Fibroblast of skin of left quadriceps (primary cell): ENCODE results near the gene TTYH3.
A peak's percentile ranks its signal among the peaks of the same experiment; 100 is the strongest.
"Not testable (repeated sequence)": the region's sequence is repeated elsewhere in the genome, so short reads cannot be mapped to it uniquely, and the experiment has no call there.

Source experiments
- DNase-seq, 2 experiments: peaks; one replicate each; pipeline ENCODE4 v3.0.0-alpha.2; 2013; ENCODE audit warnings: low read depth in 2 of 2

Gene TTYH3

DNA sequence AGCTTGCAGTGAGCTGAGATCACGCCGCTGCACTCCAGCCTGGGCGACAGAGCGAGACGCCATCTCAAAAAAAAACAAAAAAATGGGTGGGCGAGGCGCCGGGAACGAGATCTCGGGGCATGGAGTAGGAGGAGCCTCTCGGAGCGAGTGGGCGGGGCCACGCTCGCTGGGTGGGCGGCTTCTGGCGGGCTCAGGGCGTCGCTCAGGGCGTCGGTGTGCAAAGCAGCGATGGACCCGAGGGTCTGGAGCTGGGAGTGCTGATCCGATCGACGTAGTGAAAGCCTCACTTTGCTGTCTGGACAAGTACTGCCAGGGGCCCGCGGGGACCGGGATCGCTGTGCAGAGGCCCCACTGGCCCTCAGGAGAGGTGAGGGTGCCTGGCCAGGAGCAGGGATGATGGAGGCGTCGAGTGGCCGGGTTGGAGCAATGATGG is 33.6 kb downstream of the TTYH3 start:
- no peak for DNase-seq

DNA sequence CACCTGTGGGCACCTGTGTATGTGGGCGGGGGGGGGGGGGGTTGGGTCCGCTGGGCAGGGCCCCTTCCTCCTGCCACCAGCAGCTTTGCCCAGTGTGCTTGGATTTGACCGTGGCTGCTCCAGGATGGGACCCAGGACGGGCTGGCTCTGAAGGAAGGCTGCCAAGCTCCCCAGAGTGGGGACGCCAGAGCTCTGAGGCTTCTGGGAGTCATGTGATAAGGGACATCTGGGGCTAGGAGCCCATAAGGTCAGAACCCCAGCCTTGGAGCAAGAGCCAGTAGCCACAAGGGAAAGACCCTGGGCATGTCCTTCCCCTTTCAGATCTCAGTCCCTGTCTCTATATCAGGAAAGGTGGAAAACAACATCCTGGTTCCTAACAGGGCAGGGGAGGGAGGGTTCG is 34.4 kb downstream of the TTYH3 start:
- DNase-seq: no peak

- no peak for DNase-seq
Measured at GRCh38 chr7:2666588-2667250, 34.9 kb downstream of the TTYH3 start.

- no peak for DNase-seq
Measured at GRCh38 chr7:2667843-2668242, 36.1 kb downstream of the TTYH3 start.

GRCh38 chr7:2668401-2668800 is 36.6 kb downstream of the TTYH3 start:
- DNase-seq: no peak

GRCh38 chr7:2670171-2670570 is 38.4 kb downstream of the TTYH3 start:
- no peak for DNase-seq

GRCh38 chr7:2670720-2671391 is 39.1 kb downstream of the TTYH3 start:
- DNase-seq: peak in 1 of 2 experiments; percentile 10

GRCh38 chr7:2673214-2673613 is 41.4 kb downstream of the TTYH3 start:
- not testable (repeated sequence) for DNase-seq

DNA sequence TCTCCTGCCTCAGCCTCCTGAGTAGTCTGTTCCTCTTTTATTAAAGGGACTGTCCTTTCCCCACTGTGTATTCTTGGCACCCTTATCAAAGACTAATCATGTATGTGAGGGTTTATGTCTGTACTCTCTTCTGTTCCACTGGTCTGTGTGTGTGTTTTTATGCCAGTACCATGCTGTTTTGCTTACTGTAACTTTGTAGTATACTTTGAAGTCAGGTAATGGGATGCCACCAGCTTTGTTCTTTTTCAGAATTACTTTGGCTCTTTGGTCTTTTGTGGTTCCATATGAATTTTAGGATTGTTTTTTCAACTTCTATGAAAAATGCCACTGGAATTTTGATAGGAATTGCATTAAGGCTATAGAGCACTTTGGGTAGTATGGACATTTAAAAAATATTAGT is 42.1 kb downstream of the TTYH3 start:
- DNase-seq: no peak

GRCh38 chr7:2675256-2675764 is 43.5 kb downstream of the TTYH3 start:
- no peak for DNase-seq

GRCh38 chr7:2676576-2676975 is 44.8 kb downstream of the TTYH3 start:
- not testable (repeated sequence) for DNase-seq

DNA sequence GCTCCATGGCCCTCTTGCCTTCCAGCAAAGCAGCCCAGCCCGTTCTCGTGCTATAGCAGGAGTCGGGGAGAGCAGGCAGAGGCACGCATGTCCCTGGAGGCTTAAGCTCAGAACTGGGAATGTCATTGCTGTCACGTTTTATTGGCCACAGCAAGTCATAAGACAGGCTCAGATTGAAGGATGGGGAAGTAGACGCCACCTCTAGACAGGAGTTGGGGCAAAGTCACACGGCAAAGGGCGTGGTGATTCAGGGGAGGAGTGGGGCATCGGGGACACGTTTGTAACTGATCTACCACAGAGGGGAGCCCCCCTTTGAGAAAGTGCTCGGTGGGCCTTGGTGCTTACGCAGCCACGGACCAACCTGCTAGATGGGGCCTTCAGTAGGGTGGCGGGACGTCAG is 46.7 kb downstream of the TTYH3 start:
- not testable (repeated sequence) for DNase-seq

DNA sequence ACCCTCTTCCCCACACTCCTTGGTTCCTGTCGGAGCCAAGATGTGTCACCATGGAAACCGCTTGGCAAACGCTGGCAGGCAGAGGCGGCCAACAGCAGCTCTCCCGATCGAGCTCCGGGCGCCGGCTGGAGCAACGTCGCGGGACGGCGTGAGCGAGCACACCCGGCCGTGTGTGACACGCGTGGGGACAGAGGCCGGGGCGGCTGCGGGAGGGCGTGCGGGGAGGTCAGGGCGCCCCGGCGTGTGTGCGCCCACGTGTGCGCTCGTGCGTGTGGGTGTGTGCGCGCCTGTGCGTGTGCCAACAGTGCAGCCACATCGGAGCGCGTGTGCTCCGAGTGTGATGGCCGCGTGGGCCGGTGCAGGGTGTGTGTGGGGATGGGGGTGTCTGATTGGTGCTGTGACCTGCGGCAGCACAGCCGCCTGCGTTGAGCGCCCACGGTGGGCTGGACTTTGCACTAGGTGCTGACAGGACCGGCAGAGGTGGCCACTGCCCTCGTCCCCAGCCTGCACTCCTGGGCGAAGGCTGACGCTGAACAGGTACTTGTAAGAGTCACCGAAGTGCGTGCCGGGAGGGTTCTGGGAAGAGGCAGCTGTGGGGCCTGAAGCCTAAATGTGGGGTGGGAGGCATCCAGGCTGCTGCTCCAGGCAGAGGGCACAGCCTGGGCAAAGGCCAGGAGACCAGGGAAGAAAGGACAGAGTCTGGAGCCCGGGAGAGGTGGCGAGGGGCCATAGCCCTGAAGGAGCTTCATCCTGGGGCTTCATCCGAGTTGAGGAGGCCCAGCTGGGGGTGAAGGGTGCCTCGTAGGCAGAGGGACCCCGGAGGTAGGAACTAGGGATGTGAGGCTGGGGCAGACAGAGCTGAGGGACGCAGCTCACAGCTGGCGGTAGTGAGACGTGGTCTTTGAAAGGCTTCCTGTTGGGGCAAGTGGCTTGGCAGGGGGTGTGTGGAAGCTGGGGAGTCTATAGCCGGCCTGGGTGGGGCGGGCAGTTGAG is 47.6 kb downstream of the TTYH3 start:
- DNase-seq: not testable (repeated sequence)

- no peak for DNase-seq
Measured at GRCh38 chr7:2680256-2680655, 48.5 kb downstream of the TTYH3 start.

GRCh38 chr7:2680792-2681490 is 49.2 kb downstream of the TTYH3 start:
- no peak for DNase-seq

- DNase-seq: no peak
Measured at GRCh38 chr7:2681929-2682799, 50.4 kb downstream of the TTYH3 start.

GRCh38 chr7:2684501-2684900 is 52.7 kb downstream of the TTYH3 start:
- DNase-seq: no peak

DNA sequence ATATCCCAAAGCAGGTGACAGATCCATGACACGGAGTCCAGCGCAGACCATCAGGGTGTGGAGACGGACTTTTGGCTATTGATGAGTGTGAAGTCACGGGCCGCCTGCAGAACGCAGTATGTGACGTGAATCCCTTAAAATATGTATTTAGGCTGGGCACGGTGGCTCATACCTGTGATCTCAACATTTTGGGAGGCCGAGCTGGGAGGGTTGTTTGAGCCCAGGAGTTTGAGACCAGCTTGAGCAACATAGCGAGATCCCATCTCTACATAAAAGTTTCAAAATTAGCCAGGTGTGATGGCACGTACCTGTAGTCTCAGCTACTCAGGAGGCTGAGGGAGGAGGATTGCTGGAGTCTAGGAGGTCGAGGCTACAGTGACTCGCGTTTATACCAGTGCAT is 54.3 kb downstream of the TTYH3 start:
- no peak for DNase-seq

DNA sequence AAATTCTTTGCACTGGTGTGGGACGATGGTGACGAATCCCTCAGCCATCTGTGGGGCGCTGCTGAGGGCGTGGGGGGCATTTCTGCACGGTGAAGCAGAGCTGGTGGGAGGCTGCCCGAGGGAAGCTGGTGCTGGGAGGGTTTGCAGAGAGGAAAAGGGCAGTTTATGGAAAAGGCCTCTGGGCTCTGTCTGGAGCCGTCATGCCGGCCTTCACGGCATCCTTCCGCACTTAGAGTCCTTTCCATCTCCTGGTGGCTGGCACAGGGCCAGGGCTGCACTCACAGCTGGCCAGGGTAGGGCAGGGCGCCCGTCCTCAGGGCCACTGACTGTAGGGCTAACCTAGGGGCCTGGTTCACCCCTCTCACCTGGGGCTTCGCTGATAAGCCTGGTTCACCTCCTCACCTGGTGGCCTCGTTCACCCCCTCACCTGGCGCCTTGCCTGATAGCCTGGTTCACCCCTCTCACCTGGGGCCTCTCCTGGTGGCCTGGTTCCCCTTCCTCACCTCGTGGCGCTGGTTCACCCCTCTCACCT is 55.6 kb downstream of the TTYH3 start:
- DNase-seq: no peak

DNA sequence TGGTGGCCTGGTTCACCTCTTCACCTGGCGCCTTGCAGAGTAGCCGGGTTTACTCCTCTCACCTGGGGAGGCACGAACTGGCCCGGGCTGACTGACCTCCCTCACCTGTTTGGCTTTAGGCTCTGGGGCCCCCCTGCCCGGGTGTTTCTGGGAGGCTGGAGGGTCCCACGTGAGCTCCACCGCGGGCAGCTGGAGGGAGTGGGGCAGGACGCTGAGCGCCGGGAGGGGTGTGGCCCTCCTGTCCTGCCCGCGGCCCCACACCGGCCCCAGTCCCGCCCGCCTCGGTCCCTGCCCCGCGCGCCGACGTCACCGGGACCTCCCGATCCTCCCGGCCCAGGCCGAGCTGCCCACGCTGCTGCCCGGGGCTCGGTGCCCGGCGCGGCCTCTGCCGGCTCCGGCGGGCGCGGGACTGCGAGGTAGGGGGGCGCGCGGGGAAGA is 56.1 kb downstream of the TTYH3 start, which contains the start of gene AMZ1:
TSS of gene AMZ1 (plus strand) at position 322 of the 438 bp plus-strand sequence. CDS start 12,250 bp downstream, outside the sequence.
- DNase-seq: no peak
